ENCODE results near the gene MIAT. TPM values are rescaled to one million over a fixed set of nuclear protein-coding genes. Genes with fewer than 3 reads are reported as not detected.

MIAT gene
- total and polyA plus RNA-seq, 2 donors (not counting 3 experiments of a cell fraction or from before 2014, with no cell fraction given), result 0.03 to 0.80 TPM

GRCh38 chr22:26679003-26679629 is 21.7 kb downstream of the MIAT start:
- Histone ChIP-seq H3K4me2 (ENCODE audit: insufficient read depth, low read length) (no peak overlapping the region), H3K9ac (replicated peaks; ENCODE audit: extremely low read depth, insufficient read depth, low read length) (no peak overlapping the region), H3K27ac (ENCODE audit: insufficient read depth, low read depth, low read length) (no peak overlapping the region), H3K9me1 (replicated peaks; ENCODE audit: control insufficient read depth, extremely low read depth, insufficient read depth, low read length) (no peaks in the 10 kb centered on the region), H3K4me1 (ENCODE audit: control insufficient read depth, extremely low read depth, insufficient read depth, low read length) (peaks cover 13% of the 10 kb centered on the region), H3K79me2 (ENCODE audit: control insufficient read depth, insufficient read depth, low read length) (peaks cover 11% of the 10 kb centered on the region), H3K9me3 (replicated peaks; ENCODE audit: control insufficient read depth, insufficient read depth, low read length) (no peaks in the 10 kb centered on the region), H3K4me3 (replicated peaks in 1 of 3; ENCODE audit: insufficient read depth in 1 of 3, low read depth in 1 of 3, low read length in 3 of 3) (no peak overlapping the region), H2AFZ (ENCODE audit: low read depth, low read length) (no peak overlapping the region), H3K27me3 (ENCODE audit: control insufficient read depth in 2 of 2, insufficient read depth in 2 of 2, low read length in 2 of 2) (no peaks in the 10 kb centered on the region), H3K36me3 (ENCODE audit: control insufficient read depth in 2 of 2, extremely low read depth in 1 of 2, insufficient read depth in 2 of 2, low read length in 2 of 2) (no peaks in the 10 kb centered on the region), H4K20me1 (replicated peaks; ENCODE audit: control insufficient read depth, extremely low read depth, insufficient read depth, low read length) (no peaks in the 10 kb centered on the region)
- ChIA-PET CTCF (interaction anchor here (0.5 to 2.3 kb wide), 28 partner anchors 10 to 1202 kb away, joined by 3 to 33 read pairs (median 4); no protein-coding TSS in a partner anchor), POLR2A (no interaction called here)
- no TSS peak for BruUV-seq (replicated peaks)
- DNase-seq (ENCODE audit: low read depth, low spot score) (peak; percentile 84), FAIRE-seq (peak; percentile 80)
- dilution Hi-C loops (cut with MboI; ENCODE audit: extremely low pct_ligation_motif_present, low sequenced_read_pairs), result no loop called here
- TF ChIP-seq MYC (IDR thresholded peaks at IDR 0.05; ENCODE audit: low read depth, low read length) (no peak), JUN (IDR thresholded peaks at IDR 0.05; ENCODE audit: borderline replicate concordance, insufficient read depth, insufficient read length, low read depth) (no peak), POLR2A (IDR thresholded peaks at IDR 0.05; ENCODE audit: low read depth, low read length) (no peak), POLR2AphosphoS5 (IDR thresholded peaks at IDR 0.05; ENCODE audit: insufficient read depth, low read depth, low read length) (no peak), EZH2 (IDR thresholded peaks at IDR 0.05; ENCODE audit: borderline replicate concordance, low read depth, low read length, severe bottlenecking) (no peak), CTCF (IDR thresholded peaks at IDR 0.05; ENCODE audit: extremely low read depth in 1 of 2, insufficient read depth in 1 of 2, low read depth in 1 of 2, low read length in 2 of 2) (peak; percentile 93 to 96), FOS (IDR thresholded peaks at IDR 0.05; ENCODE audit: borderline replicate concordance, insufficient read depth, low read length) (no peak)
- intact Hi-C loops (cut with micrococcal nuclease), result loop anchor here (1.0 to 10.0 kb wide), 7 partner anchors 72 to 1122 kb away; partner anchors contain the start of gene MN1
